Duodenal mucosa (tissue), 2 donors: ENCODE results near the gene NNT.
"Not testable (repeated sequence)": the region's sequence is repeated elsewhere in the genome, so short reads cannot be mapped to it uniquely, and the experiment has no call there.

Source experiments
- H3K27ac ChIP-seq: one replicate; pipeline ENCODE4 v1.7.0; 2013; ENCODE audit warnings: low read depth, low read length
- H3K27me3 ChIP-seq, 2 donors: one replicate each; pipeline ENCODE4 v1.7.0; 2013; ENCODE audit warnings: low read length in 2 of 2, control low read depth in 1 of 2; ENCODE audit not compliant: insufficient read depth in 2 of 2, control insufficient read depth in 1 of 2
- H3K36me3 ChIP-seq, 2 donors: one replicate each; pipeline ENCODE4 v1.7.0; 2013; ENCODE audit warnings: low read length in 2 of 2, control low read depth in 1 of 2; ENCODE audit not compliant: insufficient read depth in 2 of 2, control insufficient read depth in 1 of 2
- H3K4me1 ChIP-seq, 2 donors: one replicate each; pipeline ENCODE4 v1.7.0; 2013; ENCODE audit warnings: low read length in 2 of 2, control low read depth in 1 of 2; ENCODE audit not compliant: insufficient read depth in 2 of 2, control insufficient read depth in 1 of 2
- H3K4me3 ChIP-seq, 2 donors: one replicate each; pipeline ENCODE4 v1.7.0; 2013; ENCODE audit warnings: low read length in 2 of 2, low read depth in 1 of 2
- H3K9ac ChIP-seq, 2 donors: one replicate each; pipeline ENCODE4 v1.7.0; 2013; ENCODE audit warnings: low read length in 2 of 2, low read depth in 1 of 2
- H3K9me3 ChIP-seq, 2 donors: one replicate each; pipeline ENCODE4 v1.7.0; 2013; ENCODE audit warnings: low read length in 2 of 2, control low read depth in 1 of 2; ENCODE audit not compliant: control insufficient read depth in 1 of 2

NNT gene

GRCh38 chr5:43719783-43720182 lies 116.8 kb downstream of the NNT start:
- H3K4me3 ChIP-seq, H3K27me3 ChIP-seq, H3K4me1 ChIP-seq, H3K9ac ChIP-seq, H3K36me3 ChIP-seq, H3K27ac ChIP-seq, H3K9me3 ChIP-seq: not testable (repeated sequence)

- Histone ChIP-seq H3K4me1 (no peaks in the 10 kb centered on the region), H3K27ac (no peak overlapping the region), H3K27me3 (no peaks in the 10 kb centered on the region), H3K4me3 (no peak overlapping the region), H3K9ac (no peak overlapping the region), H3K36me3 (no peaks in the 10 kb centered on the region), H3K9me3 (no peaks in the 10 kb centered on the region)
These were observed 125.6 kb downstream of the NNT start for GRCh38 chr5:43728581-43728980.

GRCh38 chr5:43729846-43730478 lies 127.0 kb downstream of the NNT start:
- H3K9me3 ChIP-seq, result no peaks in the 10 kb centered on the region
- no peak overlapping the region for H3K27ac ChIP-seq
- no peaks in the 10 kb centered on the region for H3K27me3 ChIP-seq
- no peaks in the 10 kb centered on the region for H3K36me3 ChIP-seq
- no peaks in the 10 kb centered on the region for H3K4me1 ChIP-seq
- H3K4me3 ChIP-seq, result no peak overlapping the region
- no peak overlapping the region for H3K9ac ChIP-seq

GRCh38 chr5:43730832-43731342 lies 127.9 kb downstream of the NNT start:
- Histone ChIP-seq H3K4me3 (no peak overlapping the region), H3K9me3 (no peaks in the 10 kb centered on the region), H3K36me3 (no peaks in the 10 kb centered on the region), H3K27me3 (no peaks in the 10 kb centered on the region), H3K27ac (no peak overlapping the region), H3K4me1 (no peaks in the 10 kb centered on the region), H3K9ac (no peak overlapping the region)

- Histone ChIP-seq H3K4me3 (no peak overlapping the region), H3K27ac (no peak overlapping the region), H3K36me3 (no peaks in the 10 kb centered on the region), H3K9ac (no peak overlapping the region), H3K4me1 (no peaks in the 10 kb centered on the region), H3K27me3 (no peaks in the 10 kb centered on the region), H3K9me3 (no peaks in the 10 kb centered on the region)
These were observed 128.6 kb downstream of the NNT start for GRCh38 chr5:43731573-43731972.

- not testable (repeated sequence) for H3K36me3 ChIP-seq, H3K9me3 ChIP-seq, H3K4me3 ChIP-seq
These were observed 143.1 kb downstream of the NNT start for GRCh38 chr5:43745923-43746548.

GRCh38 chr5:43750809-43751208 lies 147.8 kb downstream of the NNT start:
- no peaks in the 10 kb centered on the region for H3K36me3 ChIP-seq
- no peak overlapping the region for H3K9ac ChIP-seq
- no peaks in the 10 kb centered on the region for H3K4me1 ChIP-seq
- no peak overlapping the region for H3K4me3 ChIP-seq
- H3K9me3 ChIP-seq, result no peaks in the 10 kb centered on the region
- no peak overlapping the region for H3K27ac ChIP-seq
- H3K27me3 ChIP-seq, result no peaks in the 10 kb centered on the region

More at GRCh38 chr5:43745923-43746548, 143.1 kb downstream of the NNT start:
- H3K9ac ChIP-seq, H3K4me1 ChIP-seq, H3K27ac ChIP-seq, H3K27me3 ChIP-seq: not testable (repeated sequence)

GRCh38 chr5:43753069-43753468 lies 150.1 kb downstream of the NNT start:
- Histone ChIP-seq H3K4me3 (no peak overlapping the region), H3K27me3 (no peaks in the 10 kb centered on the region), H3K27ac (no peak overlapping the region), H3K9ac (no peak overlapping the region), H3K4me1 (no peaks in the 10 kb centered on the region), H3K9me3 (peaks cover 0 to 3% of the 10 kb centered on the region in 2 donors), H3K36me3 (no peaks in the 10 kb centered on the region)
